ENCODE data around the gene CDK8.

GRCh38 chr13:26386026-26386425 lies 132.1 kb downstream of the CDK8 start:
- TF ChIP-seq CTCF (IDR thresholded peaks at IDR 0.05) (no peak), POLR2AphosphoS5 (IDR thresholded peaks at IDR 0.05; ENCODE audit: insufficient read depth in 1 of 2, low read depth in 1 of 2) (no peak), POLR2A (IDR thresholded peaks at IDR 0.05) (no peak)

Data from vagina (tissue), 2 donors.